B cell (primary cell): ENCODE results near the gene MTCL3.

Experiments used
- ATAC-seq: fragments of 200-7000 bp; cut with Tn5 transposase; one replicate; pipeline ENCODE4 v1.10.0; 2021; ENCODE audit warnings: low read depth, mild to moderate bottlenecking, moderate number of reproducible peaks, moderate library complexity
- CTCF ChIA-PET: fragments of 350-600 bp; sonication (Branson Sonifier 250); formaldehyde crosslinking; loops from one replicate; lab custom pipeline; 2021; ENCODE audit warnings: antibody characterized with exemption, inconsistent platforms; lab: Charles Lee
- POLR2A ChIA-PET: fragments of 350-600 bp; sonication (Branson Sonifier 250); formaldehyde crosslinking; loops from one replicate; lab custom pipeline; 2021; ENCODE audit warnings: antibody characterized with exemption; lab: Charles Lee
- DNase-seq: peaks from one replicate; pipeline ENCODE4 v3.0.0; 2013
- H2AFZ ChIP-seq: 2 replicates; pipeline ENCODE4 v1.6.1; 2012; ENCODE audit warnings: mild to moderate bottlenecking, low read depth, low read length; ENCODE audit not compliant: insufficient read depth, poor library complexity, severe bottlenecking
- H3K27ac ChIP-seq, 2 donors: 1 replicate in 1 of 2; 2 replicates in 1 of 2; pipeline ENCODE4 v1.5.1; 2012 to 2013; ENCODE audit warnings: low read length in 2 of 2, mild to moderate bottlenecking in 2 of 2, moderate library complexity in 1 of 2
- H3K27me3 ChIP-seq, 4 experiments: fragments of 200-600 bp in 1 of 4; sonication (generic) in 1 of 4; replicated peaks in 1 of 4; 1 replicate in 2 of 4; 2 replicates in 2 of 4; pipeline versions ENCODE4 v1.6.1 to v1.7.0; 2013 to 2016; ENCODE audit warnings: low read length in 3 of 4, mild to moderate bottlenecking in 2 of 4, mixed read lengths in 1 of 4, moderate library complexity in 1 of 4; ENCODE audit not compliant: insufficient read depth in 4 of 4, control insufficient read depth in 3 of 4; ENCODE audit errors: control extremely low read depth in 1 of 4
- H3K36me3 ChIP-seq, 2 experiments: replicated peaks in 1 of 2; 1 replicate in 1 of 2; 2 replicates in 1 of 2; pipeline versions ENCODE4 v1.6.1 to v1.7.1; 2013; ENCODE audit warnings: low read length in 1 of 2; ENCODE audit not compliant: insufficient read depth in 2 of 2, control insufficient read depth in 1 of 2; ENCODE audit errors: control extremely low read depth in 1 of 2, extremely low read depth in 1 of 2
- H3K4me1 ChIP-seq, 2 donors: fragments of 200-600 bp in 1 of 2; sonication (generic) in 1 of 2; 1 replicate in 1 of 2; 2 replicates in 1 of 2; pipeline versions ENCODE4 v1.5.1 to v1.6.1; 2013 to 2017; ENCODE audit warnings: low read length in 2 of 2; ENCODE audit not compliant: control insufficient read depth in 2 of 2, insufficient read depth in 2 of 2
- H3K4me2 ChIP-seq: replicated peaks from 2 replicates; pipeline ENCODE3; 2012; ENCODE audit warnings: mild to moderate bottlenecking, low read depth, low read length; ENCODE audit not compliant: poor library complexity, severe bottlenecking
- H3K4me3 ChIP-seq, 5 experiments: fragments of 200-600 bp in 1 of 5; sonication (generic) in 1 of 5; 1 replicate in 3 of 5; 2 replicates in 2 of 5; pipeline versions ENCODE4 v1.5.1 to v1.7.0; 2011 to 2016; ENCODE audit warnings: low read length in 4 of 5, mild to moderate bottlenecking in 4 of 5, low read depth in 2 of 5, control low read depth in 1 of 5, moderate library complexity in 1 of 5; ENCODE audit not compliant: insufficient read depth in 1 of 5; ENCODE audit errors: control extremely low read depth in 1 of 5, extremely low read depth in 1 of 5
- H3K79me2 ChIP-seq: fragments of 200-600 bp; sonication (generic); one replicate; pipeline ENCODE4 v1.6.0; 2016; ENCODE audit warnings: low read length; ENCODE audit not compliant: control insufficient read depth, insufficient read depth
- H3K9ac ChIP-seq: fragments of 200-600 bp; sonication (generic); 2 replicates; pipeline ENCODE4 v1.6.1; 2017; ENCODE audit warnings: mild to moderate bottlenecking, low read length, moderate library complexity
- H3K9me3 ChIP-seq, 3 donors: one replicate each; pipeline versions ENCODE4 v1.6.1 to v1.7.1; 2013; ENCODE audit warnings: low read length in 2 of 3; ENCODE audit not compliant: control insufficient read depth in 2 of 3, insufficient read depth in 1 of 3; ENCODE audit errors: control extremely low read depth in 1 of 3
- H4K20me1 ChIP-seq: 2 replicates; pipeline ENCODE4 v1.6.0; 2012; ENCODE audit warnings: mild to moderate bottlenecking, low read length; ENCODE audit not compliant: insufficient read depth, control insufficient read depth, poor library complexity, severe bottlenecking
- H3K27ac Mint-ChIP-seq: one replicate; pipeline ENCODE4 v1.8.0; 2021; ENCODE audit warnings: mixed read lengths
- H3K27me3 Mint-ChIP-seq: one replicate; pipeline ENCODE4 v1.8.0; 2021; ENCODE audit warnings: mixed read lengths
- H3K4me1 Mint-ChIP-seq: one replicate; pipeline ENCODE4 v1.8.0; 2021; ENCODE audit warnings: mixed read lengths
- H3K4me3 Mint-ChIP-seq: one replicate; pipeline ENCODE4 v1.8.0; 2021; ENCODE audit warnings: mixed read lengths
- H3K9me3 Mint-ChIP-seq: one replicate; pipeline ENCODE4 v1.8.0; 2022; ENCODE audit warnings: mixed read lengths; ENCODE audit not compliant: insufficient read depth
- CTCF ChIP-seq: fragments of 200-600 bp; IDR thresholded peaks from one replicate; pipeline ENCODE4 v1.8.0; 2022; ENCODE audit warnings: antibody characterized with exemption, mild to moderate bottlenecking
- EZH2 ChIP-seq: IDR thresholded peaks from 2 replicates; pipeline ENCODE4 v1.6.1; 2012; ENCODE audit warnings: borderline replicate concordance, low read depth, mild to moderate bottlenecking, moderate library complexity, low read length; ENCODE audit not compliant: insufficient read depth, poor library complexity, severe bottlenecking
- WGBS: methylation state at CpG from one replicate; pipeline ENCODE4 v1.1.5; 2013; ENCODE audit warnings: missing lambda C conversion rate; ENCODE audit not compliant: insufficient coverage; 5-methylcytosine and 5-hydroxymethylcytosine counted together
- intact Hi-C: fragments of 100-400 bp; cut with micrococcal nuclease; formaldehyde crosslinking; loops from one replicate; pipeline ENCODE4 v1.10.0; 2022

Gene MTCL3

GRCh38 chr6:127464161-127464880 lies 54.8 kb downstream of the MTCL3 start:
- Histone ChIP-seq H3K36me3 (no peaks in the 10 kb centered on the region), H3K27ac (no peak overlapping the region), H3K4me2 (no peak overlapping the region), H3K27me3 (no peaks in the 10 kb centered on the region), H3K9ac (no peak overlapping the region), H3K4me3 (no peak overlapping the region), H3K79me2 (no peaks in the 10 kb centered on the region), H2AFZ (no peak overlapping the region), H3K9me3 (no peaks in the 10 kb centered on the region), H4K20me1 (no peaks in the 10 kb centered on the region), H3K4me1 (no peaks in the 10 kb centered on the region)
- intact Hi-C loops: no loop called here
- DNase-seq (no peak), ATAC-seq (no peak)
- no peak overlapping the region for H3K27ac Mint-ChIP-seq
- CTCF ChIA-PET: interaction anchor here (0.6 to 6.0 kb wide), 3 partner anchors 75 to 267 kb away, joined by 5 to 43 read pairs (median 13); no protein-coding TSS in a partner anchor
- no peaks in the 10 kb centered on the region for H3K9me3 Mint-ChIP-seq
- H3K27me3 Mint-ChIP-seq: no peaks in the 10 kb centered on the region
- POLR2A ChIA-PET: no interaction called here
- no peaks in the 10 kb centered on the region for H3K4me1 Mint-ChIP-seq
- TF ChIP-seq CTCF (no peak), EZH2 (no peak)
- H3K4me3 Mint-ChIP-seq: no peak overlapping the region
- WGBS: 100% methylated on average over 1 of the region's 6 CpGs

- ATAC-seq (no peak), DNase-seq (no peak)
- intact Hi-C loops: no loop called here
- H3K79me2 ChIP-seq: no peaks in the 10 kb centered on the region
- Mint-ChIP-seq H3K27ac (no peak overlapping the region), H3K4me3 (no peak overlapping the region), H3K27me3 (no peaks in the 10 kb centered on the region), H3K4me1 (no peaks in the 10 kb centered on the region), H3K9me3 (no peaks in the 10 kb centered on the region)
- POLR2A ChIA-PET: no interaction called here
- no peak overlapping the region for H3K27ac ChIP-seq
- CTCF ChIA-PET: interaction anchor here (2.4 to 6.0 kb wide), 2 partner anchors 76 to 159 kb away, joined by 13 to 43 read pairs; no protein-coding TSS in a partner anchor
- WGBS: 98% methylated on average over 4 of the region's 5 CpGs
- H3K4me3 ChIP-seq: no peak overlapping the region
- no peaks in the 10 kb centered on the region for H3K4me1 ChIP-seq
- no peak overlapping the region for H2AFZ ChIP-seq
- no peak for TF ChIP-seq EZH2
- TF ChIP-seq CTCF: no peak
- no peak overlapping the region for H3K4me2 ChIP-seq
- no peaks in the 10 kb centered on the region for H3K27me3 ChIP-seq
- H4K20me1 ChIP-seq: no peaks in the 10 kb centered on the region
- no peak overlapping the region for H3K9ac ChIP-seq
- no peaks in the 10 kb centered on the region for H3K9me3 ChIP-seq
- H3K36me3 ChIP-seq: no peaks in the 10 kb centered on the region
Measured at GRCh38 chr6:127463056-127463455, 56.1 kb downstream of the MTCL3 start.
